Endodermal cell (in vitro differentiated cells): ENCODE data around the gene COPA. TPM values are rescaled to one million over a fixed set of nuclear protein-coding genes. Genes with fewer than 3 reads are reported as not detected.

ENCODE experiments used
- DNase-seq: peaks from one replicate; pipeline ENCODE4 v3.0.0-alpha.2; 2017
- H3K27ac ChIP-seq: 2 replicates; pipeline ENCODE4 v1.5.1; 2013; ENCODE audit warnings: mild to moderate bottlenecking, low read depth, low read length, moderate library complexity
- H3K27me3 ChIP-seq: 2 replicates; pipeline ENCODE4 v1.6.1; 2013; ENCODE audit warnings: mild to moderate bottlenecking, low read length, moderate library complexity; ENCODE audit not compliant: insufficient read depth, control insufficient read depth, poor library complexity, severe bottlenecking
- H3K36me3 ChIP-seq: 2 replicates; pipeline ENCODE4 v1.7.0; 2013; ENCODE audit warnings: mild to moderate bottlenecking, low read length, moderate library complexity; ENCODE audit not compliant: control insufficient read depth, insufficient read depth
- H3K4me1 ChIP-seq: one replicate; pipeline ENCODE4 v1.7.0; 2013; ENCODE audit warnings: low read length; ENCODE audit not compliant: control insufficient read depth, insufficient read depth
- H3K4me3 ChIP-seq: 2 replicates; pipeline ENCODE4 v1.5.1; 2013; ENCODE audit warnings: mild to moderate bottlenecking, low read length, moderate library complexity
- H3K9ac ChIP-seq: 2 replicates; pipeline ENCODE4 v1.6.1; 2013; ENCODE audit warnings: mild to moderate bottlenecking, low read length, moderate library complexity; ENCODE audit not compliant: poor library complexity, severe bottlenecking; ENCODE audit errors: extremely low read depth
- H3K9me3 ChIP-seq: 2 replicates; pipeline ENCODE4 v1.6.1; 2013; ENCODE audit warnings: mild to moderate bottlenecking, low read length, moderate library complexity; ENCODE audit not compliant: control insufficient read depth
- H3K27ac Mint-ChIP-seq: 2 replicates; pipeline ENCODE4 v1.8.0; 2020; ENCODE audit warnings: mixed read lengths
- H3K27me3 Mint-ChIP-seq: 2 replicates; pipeline ENCODE4 v1.8.0; 2021; ENCODE audit warnings: mild to moderate bottlenecking, mixed read lengths; ENCODE audit not compliant: insufficient read depth
- H3K36me3 Mint-ChIP-seq: 2 replicates; pipeline ENCODE4 v1.8.0; 2020; ENCODE audit warnings: low read depth, mixed read lengths
- H3K4me1 Mint-ChIP-seq: 2 replicates; pipeline ENCODE4 v1.8.0; 2020; ENCODE audit warnings: mixed read lengths
- H3K4me3 Mint-ChIP-seq: 2 replicates; pipeline ENCODE4 v1.8.0; 2020; ENCODE audit warnings: mild to moderate bottlenecking, moderate library complexity, mixed read lengths
- H3K9me3 Mint-ChIP-seq: 2 replicates; pipeline ENCODE4 v1.8.0; 2020; ENCODE audit warnings: mild to moderate bottlenecking, mixed read lengths
- WGBS, 2 experiments: methylation state at CpG; one replicate each; pipeline versions ENCODE4 v1.1.5 to v1.1.7; 2013; ENCODE audit warnings: missing lambda C conversion rate in 2 of 2, mixed read lengths in 1 of 2; ENCODE audit not compliant: insufficient coverage in 1 of 2, insufficient read length in 1 of 2; 5-methylcytosine and 5-hydroxymethylcytosine counted together
- total RNA-seq, 2 donors: library from RNA; stranded (reverse); fragmentation: NEBNext Ultra II Directional in 1 of 2; extraction: Animal tissue kit (Norgen Biotek cat#: 25700) in 1 of 2; gene quantifications; 2 replicates in 1 of 2; 3 replicates in 1 of 2; pipeline ENCODE4 v1.2.1, GENCODE V29; 2021
- TF ChIP-seq, protein P1 (sequence below): fragments of 200-600 bp; sonication (generic); conservative IDR thresholded peaks from 2 replicates; pipeline ENCODE4 v1.5.0; 2021; ENCODE audit warnings: antibody characterized with exemption, mild to moderate bottlenecking

The COPA gene
- total RNA-seq, 2 donors from 2014 or later = 159 to 174 TPM

DNA sequence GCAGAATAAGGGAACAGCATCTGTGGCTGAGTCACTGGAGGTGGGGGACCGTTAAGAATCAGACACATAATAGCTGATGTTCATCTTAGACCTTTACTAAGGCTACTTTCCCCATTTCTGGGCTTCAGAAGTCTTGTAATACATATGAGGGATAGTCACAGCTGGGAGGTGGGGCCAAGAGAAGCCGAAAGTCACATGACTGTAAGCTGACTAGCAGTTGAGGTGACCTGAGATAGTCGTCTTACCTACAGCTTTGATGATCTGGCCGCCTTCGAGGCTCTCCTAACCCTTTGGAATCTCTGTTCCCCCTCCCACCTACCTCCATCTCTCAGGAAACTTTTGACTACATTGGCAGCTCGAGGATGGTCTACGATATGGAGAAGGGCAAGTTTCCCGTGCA lies 9.5 kb upstream of the COPA start:
- H3K4me1 Mint-ChIP-seq = no peaks in the 10 kb centered on the region
- 96 to 100% methylated on average over 3 to 8 of the region's 8 CpGs for WGBS, 2 experiments
- peaks cover 98% of the 10 kb centered on the region for H3K36me3 ChIP-seq

GRCh38 chr1:160351629-160352028 lies 8.6 kb upstream of the COPA start:
- TF ChIP-seq, protein P1, sequence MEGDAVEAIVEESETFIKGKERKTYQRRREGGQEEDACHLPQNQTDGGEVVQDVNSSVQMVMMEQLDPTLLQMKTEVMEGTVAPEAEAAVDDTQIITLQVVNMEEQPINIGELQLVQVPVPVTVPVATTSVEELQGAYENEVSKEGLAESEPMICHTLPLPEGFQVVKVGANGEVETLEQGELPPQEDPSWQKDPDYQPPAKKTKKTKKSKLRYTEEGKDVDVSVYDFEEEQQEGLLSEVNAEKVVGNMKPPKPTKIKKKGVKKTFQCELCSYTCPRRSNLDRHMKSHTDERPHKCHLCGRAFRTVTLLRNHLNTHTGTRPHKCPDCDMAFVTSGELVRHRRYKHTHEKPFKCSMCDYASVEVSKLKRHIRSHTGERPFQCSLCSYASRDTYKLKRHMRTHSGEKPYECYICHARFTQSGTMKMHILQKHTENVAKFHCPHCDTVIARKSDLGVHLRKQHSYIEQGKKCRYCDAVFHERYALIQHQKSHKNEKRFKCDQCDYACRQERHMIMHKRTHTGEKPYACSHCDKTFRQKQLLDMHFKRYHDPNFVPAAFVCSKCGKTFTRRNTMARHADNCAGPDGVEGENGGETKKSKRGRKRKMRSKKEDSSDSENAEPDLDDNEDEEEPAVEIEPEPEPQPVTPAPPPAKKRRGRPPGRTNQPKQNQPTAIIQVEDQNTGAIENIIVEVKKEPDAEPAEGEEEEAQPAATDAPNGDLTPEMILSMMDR = no peak
- H3K9me3 ChIP-seq = no peaks in the 10 kb centered on the region
- peaks cover 95% of the 10 kb centered on the region for H3K36me3 ChIP-seq
- Mint-ChIP-seq H3K36me3 (peaks cover 79% of the 10 kb centered on the region), H3K27ac (no peak overlapping the region), H3K4me3 (no peak overlapping the region), H3K27me3 (no peaks in the 10 kb centered on the region), H3K4me1 (no peaks in the 10 kb centered on the region), H3K9me3 (no peaks in the 10 kb centered on the region)
- no peak for DNase-seq
- no peak overlapping the region for H3K27ac ChIP-seq
- H3K27me3 ChIP-seq = no peaks in the 10 kb centered on the region
- WGBS, 2 experiments = 92 to 96% methylated on average over 3 to 4 of the region's 4 CpGs
- no peaks in the 10 kb centered on the region for H3K4me1 ChIP-seq
- H3K4me3 ChIP-seq = no peak overlapping the region
- no peak overlapping the region for H3K9ac ChIP-seq

More for the DNA sequence above, 9.5 kb upstream of the COPA start:
- no peak for DNase-seq
- H3K36me3 Mint-ChIP-seq = peaks cover 82% of the 10 kb centered on the region
- H3K9ac ChIP-seq = no peak overlapping the region
- H3K9me3 ChIP-seq = no peaks in the 10 kb centered on the region
- no peak overlapping the region for H3K27ac Mint-ChIP-seq
- no peaks in the 10 kb centered on the region for H3K4me1 ChIP-seq
- TF ChIP-seq, protein P1 = no peak
- no peaks in the 10 kb centered on the region for H3K27me3 ChIP-seq
- H3K27me3 Mint-ChIP-seq = no peaks in the 10 kb centered on the region
- no peak overlapping the region for H3K27ac ChIP-seq
- H3K9me3 Mint-ChIP-seq = no peaks in the 10 kb centered on the region
- H3K4me3 ChIP-seq = no peak overlapping the region
- no peak overlapping the region for H3K4me3 Mint-ChIP-seq

- TF ChIP-seq, protein P1 = no peak
- no peak overlapping the region for H3K9ac ChIP-seq
- H3K27ac ChIP-seq = no peak overlapping the region
- WGBS, 2 experiments = 67 to 71% methylated on average over 3 to 4 of the region's 4 CpGs
- H3K4me1 ChIP-seq = no peaks in the 10 kb centered on the region
- peaks cover 10% of the 10 kb centered on the region for H3K4me1 Mint-ChIP-seq
- H3K4me3 Mint-ChIP-seq = no peak overlapping the region
- H3K27me3 Mint-ChIP-seq = no peaks in the 10 kb centered on the region
- H3K27me3 ChIP-seq = no peaks in the 10 kb centered on the region
- peaks cover 48% of the 10 kb centered on the region for H3K36me3 Mint-ChIP-seq
- no peaks in the 10 kb centered on the region for H3K9me3 Mint-ChIP-seq
- H3K4me3 ChIP-seq = no peak overlapping the region
- no peak overlapping the region for H3K27ac Mint-ChIP-seq
- H3K36me3 ChIP-seq = peaks cover 68% of the 10 kb centered on the region
- DNase-seq = no peak
- H3K9me3 ChIP-seq = no peaks in the 10 kb centered on the region
These were observed 3.9 kb upstream of the COPA start for GRCh38 chr1:160346958-160347357.
